Smooth muscle cell of the brain vasculature (primary cell): ENCODE results near the gene C20orf202.
"Not testable (repeated sequence)": the region's sequence is repeated elsewhere in the genome, so short reads cannot be mapped to it uniquely, and the experiment has no call there.

Experiments
- DNase-seq: peaks from one replicate; pipeline ENCODE4 v3.0.0-alpha.2; 2012; ENCODE audit warnings: low read depth, low spot score

Gene C20orf202

DNA sequence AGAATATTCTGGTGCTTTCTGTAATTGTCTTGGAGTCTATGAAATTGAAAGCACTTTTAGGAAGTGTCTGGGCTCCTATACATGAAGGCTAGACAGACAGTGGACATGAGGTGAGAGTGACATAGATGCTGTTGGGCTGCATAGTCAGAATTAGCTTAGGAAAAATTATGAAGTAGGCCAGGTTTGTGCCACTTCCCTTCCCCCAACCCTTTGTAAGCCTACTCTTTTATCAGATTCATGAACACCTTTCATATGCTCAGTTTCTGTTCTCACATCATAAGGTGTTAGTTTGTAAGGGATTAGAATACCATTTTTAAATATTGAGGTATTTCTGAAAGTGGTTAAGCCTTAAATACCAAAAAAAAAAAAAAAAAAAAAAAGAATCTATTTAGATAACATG is 44.4 kb downstream of the C20orf202 start:
- no peak for DNase-seq

DNA sequence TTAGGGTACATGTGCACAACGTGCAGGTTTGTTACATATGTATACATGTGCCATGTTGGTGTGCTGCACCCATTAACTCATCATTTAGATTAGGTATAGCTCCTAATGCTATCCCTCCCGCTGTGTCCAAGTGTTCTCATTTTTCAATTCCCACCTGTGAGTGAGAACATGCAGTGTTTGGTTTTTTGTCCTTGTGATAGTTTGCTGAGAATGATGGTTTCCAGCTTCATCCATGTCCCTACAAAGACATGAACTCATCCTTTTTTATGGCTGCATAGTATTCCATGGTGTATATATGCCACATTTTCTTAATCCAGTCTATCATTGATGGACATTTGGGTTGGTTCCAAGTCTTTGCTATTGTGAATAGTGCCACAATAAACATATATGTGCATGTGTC is 47.0 kb downstream of the C20orf202 start:
- not testable (repeated sequence) for DNase-seq

DNA sequence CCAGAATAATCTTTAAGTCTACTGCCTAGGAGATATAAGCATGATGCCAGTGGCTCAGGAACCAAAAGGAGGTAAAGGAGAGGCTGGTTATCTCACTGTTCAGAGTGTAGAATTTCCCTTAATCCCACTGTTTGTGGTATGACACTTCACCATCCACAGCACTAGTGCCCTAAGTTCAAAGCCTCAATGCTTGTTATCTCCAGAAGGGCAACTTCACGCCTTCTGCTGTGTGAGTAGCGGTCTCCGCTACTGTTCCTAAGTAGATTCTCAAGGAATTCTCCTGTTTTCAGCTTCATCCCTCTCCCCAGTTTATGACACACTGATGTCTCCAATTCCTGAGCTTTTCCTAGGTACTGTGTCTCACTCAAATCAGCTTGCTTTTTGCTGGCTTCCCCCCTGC is 49.2 kb downstream of the C20orf202 start:
- no peak for DNase-seq

DNA sequence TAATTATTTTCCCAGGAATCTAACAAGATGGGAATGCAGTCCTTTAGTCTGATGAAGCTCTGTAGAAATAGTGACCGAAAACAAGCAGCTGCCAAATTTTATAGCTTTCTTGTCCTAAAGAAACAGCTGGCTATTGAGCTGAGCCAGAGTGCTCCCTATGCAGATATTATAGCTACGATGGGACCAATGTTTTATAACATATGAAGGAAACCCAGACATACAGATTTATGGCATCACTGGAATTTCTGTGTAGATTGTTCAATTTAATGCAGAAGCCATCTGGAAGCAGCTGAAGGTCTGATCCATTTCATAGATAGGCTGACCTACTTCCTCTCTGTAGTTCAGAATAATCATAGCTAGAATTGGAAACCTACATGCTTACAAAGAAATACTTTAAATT is 51.0 kb downstream of the C20orf202 start:
- DNase-seq = no peak

DNA sequence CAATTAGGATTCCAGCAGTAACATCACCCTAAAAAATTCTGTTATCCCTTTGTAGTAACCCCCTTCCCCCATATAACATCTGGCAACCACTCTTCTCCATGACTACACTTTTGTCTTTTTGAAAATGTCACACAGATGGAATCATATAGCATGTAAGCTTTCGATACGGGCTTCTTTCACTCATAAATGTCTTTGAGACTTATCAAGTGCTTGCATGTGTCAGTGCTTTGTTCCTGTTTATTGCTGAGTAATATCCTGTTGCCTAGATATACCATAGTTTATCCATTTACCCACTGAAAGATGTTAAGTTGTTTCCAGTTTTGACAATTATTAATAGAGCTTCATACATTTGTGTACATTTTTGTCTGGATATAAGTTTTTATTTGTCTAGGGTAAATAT is 52.4 kb downstream of the C20orf202 start:
- no peak for DNase-seq
